ENCODE measurements around the gene PRKCQ. TPM values are rescaled to one million over a fixed set of nuclear protein-coding genes. Genes with fewer than 3 reads are reported as not detected.
A peak's percentile ranks its signal among the peaks of the same experiment; 100 is the strongest.

The PRKCQ gene
- total RNA-seq, 4 donors from 2014 or later = 0.21 to 0.30 TPM; not detected in 2

DNA sequence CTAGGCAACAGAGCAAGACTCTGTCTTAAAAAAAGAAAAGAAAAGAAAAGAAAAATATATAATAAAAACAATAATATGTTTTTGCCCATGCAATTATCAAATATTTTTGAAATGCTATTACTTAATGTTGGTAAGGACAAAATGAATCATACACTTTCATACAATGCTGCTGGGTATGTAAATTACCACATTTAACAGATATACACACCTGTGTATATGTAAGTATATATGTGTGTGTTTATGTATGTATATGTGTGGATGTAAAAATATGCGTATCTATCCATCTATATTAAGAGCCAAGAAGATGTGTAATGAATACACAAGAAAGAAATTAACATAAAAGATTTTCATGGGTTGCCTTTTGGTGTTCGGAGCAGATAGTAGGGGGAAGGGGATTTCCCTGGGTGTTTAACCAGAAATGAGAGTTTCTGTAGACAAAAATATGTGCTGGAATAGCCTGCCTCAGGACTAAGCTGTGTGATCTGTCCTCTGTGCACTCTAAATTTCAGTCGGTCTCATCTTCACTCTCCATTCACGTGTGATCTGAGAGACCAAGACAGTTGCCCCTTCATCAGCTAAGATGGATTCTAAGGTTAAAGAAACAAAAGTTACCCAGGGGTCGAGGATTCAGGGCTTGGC, 61.2 kb downstream of the PRKCQ start:
- Histone ChIP-seq H3K4me3 (no peak overlapping the region), H3K36me3 (no peaks in the 10 kb centered on the region), H3K27me3 (no peaks in the 10 kb centered on the region), H3K27ac (no peak overlapping the region), H3K4me1 (no peaks in the 10 kb centered on the region), H3K9me3 (no peaks in the 10 kb centered on the region)
- DNase-seq (ENCODE audit: low spot score in 2 of 2) = no peak
- WGBS, 2 donors = 57 to 61% methylated on average over 5 of the region's 5 CpGs
- TF ChIP-seq, protein P1, sequence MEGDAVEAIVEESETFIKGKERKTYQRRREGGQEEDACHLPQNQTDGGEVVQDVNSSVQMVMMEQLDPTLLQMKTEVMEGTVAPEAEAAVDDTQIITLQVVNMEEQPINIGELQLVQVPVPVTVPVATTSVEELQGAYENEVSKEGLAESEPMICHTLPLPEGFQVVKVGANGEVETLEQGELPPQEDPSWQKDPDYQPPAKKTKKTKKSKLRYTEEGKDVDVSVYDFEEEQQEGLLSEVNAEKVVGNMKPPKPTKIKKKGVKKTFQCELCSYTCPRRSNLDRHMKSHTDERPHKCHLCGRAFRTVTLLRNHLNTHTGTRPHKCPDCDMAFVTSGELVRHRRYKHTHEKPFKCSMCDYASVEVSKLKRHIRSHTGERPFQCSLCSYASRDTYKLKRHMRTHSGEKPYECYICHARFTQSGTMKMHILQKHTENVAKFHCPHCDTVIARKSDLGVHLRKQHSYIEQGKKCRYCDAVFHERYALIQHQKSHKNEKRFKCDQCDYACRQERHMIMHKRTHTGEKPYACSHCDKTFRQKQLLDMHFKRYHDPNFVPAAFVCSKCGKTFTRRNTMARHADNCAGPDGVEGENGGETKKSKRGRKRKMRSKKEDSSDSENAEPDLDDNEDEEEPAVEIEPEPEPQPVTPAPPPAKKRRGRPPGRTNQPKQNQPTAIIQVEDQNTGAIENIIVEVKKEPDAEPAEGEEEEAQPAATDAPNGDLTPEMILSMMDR (IDR thresholded peaks at IDR 0.05) = no peak
- TF ChIP-seq POLR2A (IDR thresholded peaks at IDR 0.05) (no peak), EP300 (IDR thresholded peaks at IDR 0.05) (no peak)

DNA sequence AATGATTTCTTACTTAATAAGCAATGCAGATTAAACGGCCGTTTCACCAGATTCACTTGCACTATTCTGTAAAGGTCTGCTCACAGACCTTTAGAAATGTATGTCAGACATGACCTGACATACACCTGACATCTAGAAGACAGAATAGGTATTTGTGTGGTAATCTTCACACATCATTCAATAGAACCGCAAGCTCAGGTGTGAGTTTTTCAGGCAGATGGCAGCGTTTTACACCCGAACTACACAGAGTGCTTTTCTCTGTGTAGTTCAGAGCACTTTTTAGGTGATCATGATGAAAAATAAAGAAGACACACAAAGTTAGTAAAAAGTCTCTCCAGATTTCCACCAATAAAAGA, 63.2 kb downstream of the PRKCQ start:
- no peak overlapping the region for H3K4me3 ChIP-seq
- H3K4me1 ChIP-seq = no peaks in the 10 kb centered on the region
- WGBS, 2 donors = 73 to 76% methylated on average over 5 of the region's 5 CpGs
- TF ChIP-seq POLR2A (IDR thresholded peaks at IDR 0.05) (no peak), EP300 (IDR thresholded peaks at IDR 0.05) (no peak)
- TF ChIP-seq, protein P1 (IDR thresholded peaks at IDR 0.05) = no peak
- no peaks in the 10 kb centered on the region for H3K36me3 ChIP-seq
- no peak for DNase-seq (ENCODE audit: low spot score in 2 of 2)
- H3K9me3 ChIP-seq = no peaks in the 10 kb centered on the region
- no peak overlapping the region for H3K27ac ChIP-seq
- H3K27me3 ChIP-seq = no peaks in the 10 kb centered on the region

DNA sequence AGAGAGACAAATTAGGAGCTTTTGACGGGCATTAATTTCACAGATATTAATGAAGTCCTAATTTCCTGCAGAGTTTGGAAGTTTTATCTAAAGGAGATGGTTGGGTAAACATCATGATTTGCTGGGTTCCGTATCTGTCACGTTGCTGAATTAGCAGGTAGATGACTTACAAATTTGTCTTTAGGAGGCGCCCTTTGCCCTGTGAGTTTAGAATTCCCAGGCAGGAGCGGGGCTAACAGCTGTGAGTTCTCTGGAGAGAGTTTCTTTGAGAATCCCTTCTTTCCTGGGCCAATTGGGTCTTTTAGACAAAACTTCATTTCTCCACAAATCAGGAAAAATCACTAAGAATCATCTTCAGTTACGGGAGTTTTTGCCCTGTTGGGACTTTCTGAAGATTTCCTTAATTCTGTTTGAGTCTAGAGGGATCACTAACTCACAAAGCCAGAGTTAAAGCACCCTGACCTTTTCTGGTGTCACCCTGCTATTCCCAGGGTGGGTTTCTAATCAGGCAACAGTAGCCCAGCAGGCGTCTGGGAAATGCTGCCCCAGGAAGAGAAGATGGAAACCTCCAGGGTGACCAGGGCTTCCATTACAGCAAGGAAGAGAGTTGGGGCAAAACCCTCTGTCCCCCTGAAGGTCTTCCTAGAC, 63.7 kb downstream of the PRKCQ start:
- H3K27ac ChIP-seq = no peak overlapping the region
- TF ChIP-seq POLR2A (IDR thresholded peaks at IDR 0.05) (no peak), EP300 (IDR thresholded peaks at IDR 0.05) (no peak)
- TF ChIP-seq, protein P1 (IDR thresholded peaks at IDR 0.05) = no peak
- DNase-seq (ENCODE audit: low spot score in 2 of 2) = no peak
- no peaks in the 10 kb centered on the region for H3K27me3 ChIP-seq
- H3K4me3 ChIP-seq = no peak overlapping the region
- WGBS, 2 donors = 62 to 65% methylated on average over 7 of the region's 7 CpGs
- no peaks in the 10 kb centered on the region for H3K36me3 ChIP-seq
- H3K4me1 ChIP-seq = no peaks in the 10 kb centered on the region
- H3K9me3 ChIP-seq = no peaks in the 10 kb centered on the region

DNA sequence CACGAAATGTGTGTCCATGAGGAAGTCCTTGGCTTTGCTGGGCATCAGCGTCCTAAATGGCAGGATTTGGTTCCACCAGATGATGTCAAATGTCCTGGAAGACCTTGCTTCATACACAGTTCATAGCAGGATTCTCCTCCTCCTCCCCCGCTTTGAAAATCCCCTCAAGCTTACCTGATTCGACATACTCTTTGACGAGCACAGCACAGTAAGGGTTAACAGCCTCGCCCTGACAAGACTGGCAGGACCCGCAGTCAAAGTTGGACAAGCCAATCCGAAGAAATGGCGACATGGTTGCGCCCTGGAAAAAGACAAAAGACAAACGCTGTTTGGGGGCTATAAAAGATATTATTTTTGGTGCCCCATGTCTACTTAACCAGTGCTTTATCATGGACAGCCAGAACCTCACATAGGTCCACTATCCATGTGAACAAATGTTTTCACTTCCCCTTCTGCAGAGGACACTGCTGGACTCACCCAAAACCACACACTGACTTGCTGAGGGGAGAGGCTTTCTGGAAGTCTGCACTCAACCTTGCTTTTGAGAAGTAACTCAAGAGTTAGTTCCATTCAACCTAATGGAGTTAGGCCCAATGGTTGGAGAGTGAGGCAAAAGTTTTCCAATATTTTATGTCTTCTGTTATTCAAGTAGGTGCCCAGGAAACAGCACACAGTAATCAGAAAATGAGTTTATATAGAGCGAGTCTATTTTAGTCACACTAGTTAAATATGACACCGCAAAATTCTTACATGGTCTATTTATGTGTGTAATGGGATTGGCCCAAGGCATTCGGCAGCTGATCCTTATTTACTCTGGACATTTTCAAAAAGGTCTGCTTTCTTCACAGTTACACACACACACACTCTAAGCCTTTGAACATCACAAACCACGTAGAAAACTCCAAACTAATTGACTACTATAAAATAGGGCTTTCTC, 65.0 kb downstream of the PRKCQ start:
- no peaks in the 10 kb centered on the region for H3K36me3 ChIP-seq
- no peak overlapping the region for H3K4me3 ChIP-seq
- no peak for DNase-seq (ENCODE audit: low spot score in 2 of 2)
- H3K9me3 ChIP-seq = no peaks in the 10 kb centered on the region
- TF ChIP-seq, protein P1 (IDR thresholded peaks at IDR 0.05) = no peak
- TF ChIP-seq EP300 (IDR thresholded peaks at IDR 0.05) = peak in 1 of 2 donors; percentile 31
- no peaks in the 10 kb centered on the region for H3K4me1 ChIP-seq
- no peaks in the 10 kb centered on the region for H3K27me3 ChIP-seq
- 72 to 79% methylated on average over 15 of the region's 15 CpGs for WGBS, 2 donors
- no peak overlapping the region for H3K27ac ChIP-seq

DNA sequence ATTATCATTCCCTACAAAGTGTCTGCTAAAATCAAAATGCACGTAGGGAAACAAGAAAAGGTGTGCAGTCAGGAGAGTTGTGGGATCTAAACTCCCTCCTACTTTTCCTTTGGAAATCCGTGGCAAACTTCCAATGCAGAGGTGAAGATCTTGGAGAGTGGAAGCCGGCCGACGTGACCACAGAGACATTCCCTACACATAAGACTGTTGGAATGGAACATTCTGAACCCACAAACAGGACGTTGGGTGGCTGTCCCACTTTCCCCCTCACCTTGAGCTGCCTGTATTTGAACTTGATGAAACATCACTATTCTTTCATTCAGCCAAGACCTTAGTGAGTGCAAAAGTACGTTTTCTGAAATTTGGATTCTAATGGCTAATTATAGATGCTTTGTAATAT, 65.9 kb downstream of the PRKCQ start:
- no peak for DNase-seq (ENCODE audit: low spot score in 2 of 2)
- WGBS, 2 donors = 73 to 83% methylated on average over 7 of the region's 7 CpGs
- Histone ChIP-seq H3K36me3 (no peaks in the 10 kb centered on the region), H3K9me3 (no peaks in the 10 kb centered on the region), H3K27ac (no peak overlapping the region), H3K4me1 (no peaks in the 10 kb centered on the region), H3K4me3 (no peak overlapping the region), H3K27me3 (no peaks in the 10 kb centered on the region)
- TF ChIP-seq POLR2A (IDR thresholded peaks at IDR 0.05) (no peak), EP300 (IDR thresholded peaks at IDR 0.05) (no peak)
- TF ChIP-seq, protein P1 (IDR thresholded peaks at IDR 0.05) = no peak

All from tibial nerve (tissue), 4 donors.